ENCODE data around the gene PDGFRB. TPM values are rescaled to one million over a fixed set of nuclear protein-coding genes. Genes with fewer than 3 reads are reported as not detected.

The PDGFRB gene
- polyA plus RNA-seq, 1 experiment = 118 TPM

- Histone ChIP-seq H3K27me3 (ENCODE audit: control insufficient read depth, insufficient read depth, low read length) (peaks cover 7% of the 10 kb centered on the region), H3K9me3 (ENCODE audit: control insufficient read depth, insufficient read depth, low read length) (no peaks in the 10 kb centered on the region; the same call in 1 of the 2 replicates), H3K27ac (ENCODE audit: low read depth, low read length) (no peak overlapping the region), H3K4me3 (ENCODE audit: low read depth, low read length) (no peak overlapping the region)
- DNase-seq (ENCODE audit: low read depth, low spot score) = no peak
- TF ChIP-seq CTCF (IDR thresholded peaks at IDR 0.05; ENCODE audit: low read depth, low read length) = no peak
- ChIA-PET POLR2A (interaction anchor here (0.5 kb wide), 1 partner anchor 1066 kb away, joined by 13 read pairs; no protein-coding TSS in a partner anchor), CTCF (no interaction called here)
Observed at GRCh38 chr5:150082374-150082773, 73.3 kb downstream of the PDGFRB start.

DNA sequence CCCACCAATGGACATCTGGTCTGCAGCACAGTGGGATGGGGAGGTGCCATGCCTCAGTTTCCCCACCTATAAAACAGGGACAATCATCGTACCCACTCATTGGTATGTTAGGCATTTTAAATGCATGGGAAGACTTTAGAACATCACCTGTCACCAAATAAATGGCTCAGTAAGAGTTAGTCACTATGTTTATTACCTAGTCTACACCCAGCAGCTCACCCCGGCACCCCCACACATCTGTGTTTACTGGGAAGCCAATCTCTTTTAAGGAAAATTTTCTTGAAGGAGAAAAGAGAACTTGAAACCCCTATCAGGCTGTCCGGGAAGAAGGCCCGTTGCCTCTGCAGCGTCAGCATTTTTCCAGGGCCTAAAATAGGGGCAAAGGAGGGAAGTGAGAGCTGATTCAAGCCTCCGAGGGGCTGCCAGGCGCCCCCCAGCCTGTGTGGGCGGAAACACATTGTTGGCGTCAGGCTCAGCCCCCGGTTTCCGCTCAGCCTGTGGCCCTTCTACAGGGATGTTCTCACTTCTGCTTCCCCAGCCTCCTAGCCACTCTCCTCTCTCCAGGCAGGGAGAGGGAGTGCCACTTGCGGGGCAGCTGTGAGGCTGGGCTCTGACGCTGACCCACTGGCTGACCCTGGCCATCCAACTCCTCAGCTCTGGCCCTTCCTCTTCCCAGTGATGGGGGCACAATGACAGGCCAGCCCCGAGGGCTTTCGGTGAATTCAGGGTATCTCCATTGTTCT is 73.9 kb downstream of the PDGFRB start:
- POLR2A ChIA-PET = no interaction called here
- Histone ChIP-seq H3K27me3 (ENCODE audit: control insufficient read depth, insufficient read depth, low read length) (peaks cover 4% of the 10 kb centered on the region), H3K4me3 (ENCODE audit: low read depth, low read length) (no peak overlapping the region), H3K9me3 (ENCODE audit: control insufficient read depth, insufficient read depth, low read length) (no peaks in the 10 kb centered on the region; the same call in 1 of the 2 replicates), H3K27ac (ENCODE audit: low read depth, low read length) (no peak overlapping the region)
- no peak for TF ChIP-seq CTCF (IDR thresholded peaks at IDR 0.05; ENCODE audit: low read depth, low read length)
- CTCF ChIA-PET = no interaction called here
- no peak for DNase-seq (ENCODE audit: low read depth, low spot score)

GRCh38 chr5:150080696-150081435 is 74.8 kb downstream of the PDGFRB start:
- ChIA-PET CTCF (no interaction called here), POLR2A (no interaction called here)
- DNase-seq (ENCODE audit: low read depth, low spot score) = no peak
- Histone ChIP-seq H3K4me3 (ENCODE audit: low read depth, low read length) (no peak overlapping the region), H3K27me3 (ENCODE audit: control insufficient read depth, insufficient read depth, low read length) (peaks cover 3% of the 10 kb centered on the region), H3K9me3 (ENCODE audit: control insufficient read depth, insufficient read depth, low read length) (no peaks in the 10 kb centered on the region; the same call in 1 of the 2 replicates), H3K27ac (ENCODE audit: low read depth, low read length) (no peak overlapping the region)
- TF ChIP-seq CTCF (IDR thresholded peaks at IDR 0.05; ENCODE audit: low read depth, low read length) = no peak

GRCh38 chr5:150079909-150080461 is 75.7 kb downstream of the PDGFRB start:
- DNase-seq (ENCODE audit: low read depth, low spot score) = no peak
- Histone ChIP-seq H3K27me3 (ENCODE audit: control insufficient read depth, insufficient read depth, low read length) (peaks cover 3% of the 10 kb centered on the region), H3K4me3 (ENCODE audit: low read depth, low read length) (no peak overlapping the region), H3K9me3 (ENCODE audit: control insufficient read depth, insufficient read depth, low read length) (no peaks in the 10 kb centered on the region; the same call in 1 of the 2 replicates), H3K27ac (ENCODE audit: low read depth, low read length) (no peak overlapping the region)
- ChIA-PET CTCF (no interaction called here), POLR2A (no interaction called here)
- no peak for TF ChIP-seq CTCF (IDR thresholded peaks at IDR 0.05; ENCODE audit: low read depth, low read length)

Measured in AG04450 (cell line).